Body of pancreas (tissue), 4 donors: ENCODE measurements around the gene ELP2.

Source experiments
- POLR2A ChIP-seq, 3 donors: fragments of 450-650 bp; IDR thresholded peaks; one replicate each; pipeline ENCODE4 v1.6.1; 2016; ENCODE audit warnings: antibody characterized with exemption in 3 of 3, mild to moderate bottlenecking in 2 of 3
- TF ChIP-seq, protein P1 (sequence below), 7 experiments: fragments of 450-650 bp in 4 of 7; fragments of 200-600 bp in 3 of 7; sonication (generic) in 3 of 7; IDR thresholded peaks; one replicate each; pipeline ENCODE4 v1.5.1; 2016 to 2019; ENCODE audit warnings: antibody characterized with exemption in 7 of 7

DNA sequence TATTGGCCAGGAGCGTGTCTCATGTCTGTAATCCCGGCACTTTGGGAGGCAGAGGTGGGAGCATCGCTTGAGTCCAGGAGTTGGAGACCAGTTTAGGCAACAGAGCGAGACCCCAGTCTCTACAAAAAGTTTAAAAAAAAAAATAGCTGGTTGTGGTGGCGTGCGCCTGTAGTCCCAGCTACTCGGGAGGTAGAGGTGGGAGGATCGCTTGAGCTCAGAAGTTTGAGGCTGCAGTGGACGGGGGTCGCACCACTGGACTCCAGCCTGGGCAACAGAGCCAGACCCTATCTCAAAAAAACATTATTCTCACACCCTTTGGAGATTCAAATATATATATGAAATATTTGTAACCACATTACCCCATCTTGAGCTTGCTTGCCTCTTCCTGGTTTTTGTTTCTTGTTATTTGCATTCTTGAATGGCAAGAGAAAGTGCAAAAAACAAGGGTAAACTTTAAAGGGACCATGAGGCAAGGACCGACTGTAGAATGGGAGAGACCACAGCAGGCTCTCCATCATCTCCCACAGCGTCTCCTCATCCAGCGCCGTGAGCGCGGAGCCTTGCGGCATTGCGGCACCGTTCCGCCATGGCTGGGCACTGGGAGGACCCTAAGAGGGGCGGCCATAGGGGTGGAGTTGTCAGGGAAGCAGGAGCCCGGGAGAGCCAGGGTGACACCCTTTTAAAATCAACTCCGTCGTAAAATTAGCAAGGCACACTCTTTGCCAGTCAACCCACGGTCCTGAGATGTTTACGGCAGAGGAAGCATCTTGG lies 1.4 kb downstream of the ELP2 start:
- no peak for TF ChIP-seq POLR2A (IDR thresholded peaks at IDR 0.05)
- TF ChIP-seq, protein P1, sequence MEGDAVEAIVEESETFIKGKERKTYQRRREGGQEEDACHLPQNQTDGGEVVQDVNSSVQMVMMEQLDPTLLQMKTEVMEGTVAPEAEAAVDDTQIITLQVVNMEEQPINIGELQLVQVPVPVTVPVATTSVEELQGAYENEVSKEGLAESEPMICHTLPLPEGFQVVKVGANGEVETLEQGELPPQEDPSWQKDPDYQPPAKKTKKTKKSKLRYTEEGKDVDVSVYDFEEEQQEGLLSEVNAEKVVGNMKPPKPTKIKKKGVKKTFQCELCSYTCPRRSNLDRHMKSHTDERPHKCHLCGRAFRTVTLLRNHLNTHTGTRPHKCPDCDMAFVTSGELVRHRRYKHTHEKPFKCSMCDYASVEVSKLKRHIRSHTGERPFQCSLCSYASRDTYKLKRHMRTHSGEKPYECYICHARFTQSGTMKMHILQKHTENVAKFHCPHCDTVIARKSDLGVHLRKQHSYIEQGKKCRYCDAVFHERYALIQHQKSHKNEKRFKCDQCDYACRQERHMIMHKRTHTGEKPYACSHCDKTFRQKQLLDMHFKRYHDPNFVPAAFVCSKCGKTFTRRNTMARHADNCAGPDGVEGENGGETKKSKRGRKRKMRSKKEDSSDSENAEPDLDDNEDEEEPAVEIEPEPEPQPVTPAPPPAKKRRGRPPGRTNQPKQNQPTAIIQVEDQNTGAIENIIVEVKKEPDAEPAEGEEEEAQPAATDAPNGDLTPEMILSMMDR (IDR thresholded peaks at IDR 0.05): no peak
